GM12878 (cell line): ENCODE results near the gene AXL. TPM values are rescaled to one million over a fixed set of nuclear protein-coding genes. Genes with fewer than 3 reads are reported as not detected.
A peak's percentile ranks its signal among the peaks of the same experiment; 100 is the strongest.

Experiments
- ATF2 ChIP-seq: IDR thresholded peaks from 2 replicates; pipeline ENCODE4 v1.6.1; 2012; ENCODE audit warnings: low read length, inconsistent platforms
- BCL11A ChIP-seq: IDR thresholded peaks from 2 replicates; pipeline ENCODE4 v1.6.1; 2011; ENCODE audit warnings: low read depth, low read length
- CHD4 ChIP-seq: fragments of 200-600 bp; sonication (generic); IDR thresholded peaks from 2 replicates; pipeline ENCODE4 v1.6.1; 2016; ENCODE audit warnings: mild to moderate bottlenecking
- CREB1 ChIP-seq: IDR thresholded peaks from 2 replicates; pipeline ENCODE4 v1.6.1; 2012; ENCODE audit warnings: low read depth, mild to moderate bottlenecking, inconsistent platforms
- CTCF ChIP-seq, 3 experiments: IDR thresholded peaks in 2 of 3; conservative IDR thresholded peaks in 1 of 3; 2 replicates each; pipeline ENCODE4 v1.5.1; 2011; ENCODE audit warnings: low read depth in 3 of 3, low read length in 3 of 3, mild to moderate bottlenecking in 3 of 3, control low read depth in 2 of 3, moderate library complexity in 2 of 3, inconsistent platforms in 1 of 3, mixed read lengths in 1 of 3; ENCODE audit not compliant: control insufficient read depth in 2 of 3, insufficient read depth in 1 of 3; ENCODE audit errors: extremely low read depth in 1 of 3
- E2F8 ChIP-seq: fragments of 450-650 bp; IDR thresholded peaks from 2 replicates; pipeline ENCODE4 v1.6.1; 2018; ENCODE audit warnings: mild to moderate bottlenecking, low read depth, moderate library complexity; ENCODE audit not compliant: partially characterized antibody
- HDAC2 ChIP-seq: fragments of 200-600 bp; sonication (generic); IDR thresholded peaks from 2 replicates; pipeline ENCODE4 v1.6.1; 2017
- HSF1 ChIP-seq: fragments of 150-350 bp; IDR thresholded peaks from 2 replicates; pipeline ENCODE4 v1.6.1; 2014; ENCODE audit warnings: mild to moderate bottlenecking, low read depth, low read length
- MLLT1 ChIP-seq: fragments of 450-650 bp; IDR thresholded peaks from 2 replicates; pipeline ENCODE4 v1.6.1; 2016; ENCODE audit warnings: mild to moderate bottlenecking
- MTA2 ChIP-seq: fragments of 450-650 bp; IDR thresholded peaks from 2 replicates; pipeline ENCODE4 v1.6.1; 2016; ENCODE audit warnings: low read depth, mild to moderate bottlenecking, moderate library complexity
- PML ChIP-seq: IDR thresholded peaks from 2 replicates; pipeline ENCODE4 v1.6.1; 2012; ENCODE audit warnings: low read length, inconsistent platforms
- POLR2AphosphoS2 ChIP-seq: IDR thresholded peaks from 2 replicates; pipeline ENCODE4 v1.6.1; 2011; ENCODE audit warnings: low read depth, mild to moderate bottlenecking, low read length, improper control_type of control experiment, moderate library complexity
- RB1 ChIP-seq: fragments of 450-650 bp; formaldehyde crosslinking; IDR thresholded peaks from 2 replicates; pipeline ENCODE4 v1.6.1; 2017; ENCODE audit warnings: mild to moderate bottlenecking, borderline replicate concordance
- RBBP5 ChIP-seq: fragments of 200-600 bp; sonication (generic); conservative IDR thresholded peaks from 2 replicates; pipeline ENCODE4 v1.6.1; 2016
- RFX5 ChIP-seq: IDR thresholded peaks from 2 replicates; pipeline ENCODE4 v1.6.1; 2011; ENCODE audit warnings: low read depth, low read length, improper control_type of control experiment
- RUNX3 ChIP-seq: IDR thresholded peaks from 2 replicates; pipeline ENCODE4 v1.6.1; 2012; ENCODE audit warnings: low read length, inconsistent platforms
- SPI1 ChIP-seq: IDR thresholded peaks from 2 replicates; pipeline ENCODE4 v1.6.1; 2011; ENCODE audit warnings: low read depth, mild to moderate bottlenecking, low read length, moderate library complexity, borderline replicate concordance; ENCODE audit not compliant: insufficient read depth
- SUZ12 ChIP-seq: fragments of 200-600 bp; sonication (generic); IDR thresholded peaks from one replicate; pipeline ENCODE4 v1.6.1; 2018; ENCODE audit warnings: antibody characterized with exemption, mild to moderate bottlenecking; ENCODE audit not compliant: unreplicated experiment
- TAF1 ChIP-seq: IDR thresholded peaks from 2 replicates; pipeline ENCODE4 v1.6.1; 2011; ENCODE audit warnings: mild to moderate bottlenecking, low read depth, low read length, borderline replicate concordance
- ZBED1 ChIP-seq: IDR thresholded peaks from 2 replicates; pipeline ENCODE4 v1.6.1; 2016; ENCODE audit warnings: borderline replicate concordance
- ZNF207 ChIP-seq: fragments of 450-650 bp; IDR thresholded peaks from 2 replicates; pipeline ENCODE4 v1.6.1; 2014; ENCODE audit warnings: antibody characterized with exemption, mild to moderate bottlenecking, borderline replicate concordance
- polyA plus RNA-seq, 11 experiments: library from polyadenylated mRNA; depleted of rRNA in 4 of 11; unstranded in 6 of 11; stranded (reverse) in 5 of 11; fragments of >200 nt; fragmentation: Nextera tagmentation in 4 of 11; fragmentation: Illumina TruSeq in 1 of 11; extraction: Ambion mirVana in 4 of 11; extraction: Trizol in 1 of 11; gene quantifications; 1 replicate in 1 of 11; 2 replicates in 10 of 11; pipeline versions ENCODE4 v1.2.1 to v1.2.3, GENCODE V29; 2011 to 2016; ENCODE audit warnings: inconsistent platforms in 2 of 11, missing spikeins in 2 of 11, low read depth in 1 of 11
- total RNA-seq, 4 experiments: library from RNA; depleted of rRNA in 3 of 4; stranded (reverse); fragments of >200 nt in 3 of 4; fragmentation: Illumina TruSeq in 1 of 4; extraction: Trizol in 1 of 4; gene quantifications; 2 replicates each; pipeline versions ENCODE4 v1.2.1 to v1.2.3, GENCODE V29; 2013 to 2021

AXL gene
- total and polyA plus RNA-seq, 10 of the 15 experiments (the other 5 are each of a cell fraction or from before 2014, with no cell fraction given): under 0.01 to 0.33 (median 0.07) TPM; not detected in 4

GRCh38 chr19:41310033-41310831 lies 91.2 kb downstream of the AXL start, which contains the start of gene CCDC97 (continued):
- TF ChIP-seq E2F8: peak; percentile 89
- TF ChIP-seq HDAC2: no peak
- no peak; the same call in 1 of the 2 replicates for TF ChIP-seq ZBED1
- TF ChIP-seq RUNX3: peak; percentile 97
- peak; percentile 62 for TF ChIP-seq MTA2
- peak; percentile 49; the same call in 1 of the 2 replicates for TF ChIP-seq CREB1
- peak; percentile 94 for TF ChIP-seq POLR2AphosphoS2
- TF ChIP-seq CHD4: no peak
- peak; percentile 83 for TF ChIP-seq ZNF207
- TF ChIP-seq SPI1: 0 out of 2 replicates have a peak, but pooled peaks have one; percentile 15
- TF ChIP-seq RB1: peak; percentile 96; the same call in 1 of the 2 replicates
- TF ChIP-seq CTCF (IDR thresholded peaks at IDR 0.05 in 2 of 3, conservative IDR thresholded peaks at IDR 0.05 in 1 of 3; ENCODE audit: control insufficient read depth in 2 of 3, extremely low read depth in 1 of 3, insufficient read depth in 1 of 3, low read depth in 3 of 3, low read length in 3 of 3): no peak
- no peak for TF ChIP-seq RBBP5
- TF ChIP-seq RFX5: no peak
- TF ChIP-seq MLLT1: peak; percentile 95
- TF ChIP-seq ATF2: no peak
- TF ChIP-seq BCL11A: 0 out of 2 replicates have a peak, but pooled peaks have one; percentile 25
- peak; percentile 89; the same call in 1 of the 2 replicates for TF ChIP-seq PML
- peak; percentile 16; the same call in 1 of the 2 replicates for TF ChIP-seq HSF1
- TF ChIP-seq TAF1: no peak
- no peak for TF ChIP-seq SUZ12
